Gastrocnemius medialis (tissue), 4 donors: ENCODE measurements around the gene TMEM165. TPM values are rescaled to one million over a fixed set of nuclear protein-coding genes. Genes with fewer than 3 reads are reported as not detected.
"Not testable (repeated sequence)": the region's sequence is repeated elsewhere in the genome, so short reads cannot be mapped to it uniquely, and the experiment has no call there.

Experiments
- ATAC-seq, 2 donors: fragments of 150-250 bp; one replicate each; pipeline ENCODE4 v1.9.1; 2016
- DNase-seq, 2 donors: peaks; one replicate each; pipeline ENCODE4 v3.0.0-alpha.2; 2019
- H3K27ac ChIP-seq, 4 donors: fragments of 200-600 bp; sonication (generic); 1 replicate in 1 of 4; 2 replicates in 3 of 4; pipeline ENCODE4 v1.5.1; 2016 to 2018; ENCODE audit warnings: mild to moderate bottlenecking in 2 of 4, moderate library complexity in 1 of 4
- H3K27me3 ChIP-seq, 3 donors: fragments of 200-600 bp; sonication (generic) in 2 of 3; 1 replicate in 1 of 3; 2 replicates in 2 of 3; pipeline versions ENCODE4 v1.5.1 to v1.6.0; 2016 to 2019; ENCODE audit warnings: mild to moderate bottlenecking in 1 of 3, moderate library complexity in 1 of 3
- H3K36me3 ChIP-seq, 2 donors: fragments of 200-600 bp; sonication (generic) in 1 of 2; one replicate each; pipeline ENCODE4 v1.5.1; 2017 to 2018
- H3K4me1 ChIP-seq, 2 donors: fragments of 200-600 bp; sonication (generic) in 1 of 2; one replicate each; pipeline ENCODE4 v1.5.1; 2016 to 2017; ENCODE audit warnings: mild to moderate bottlenecking in 2 of 2
- H3K4me3 ChIP-seq, 4 donors: fragments of 200-600 bp; sonication (generic) in 3 of 4; 1 replicate in 1 of 4; 2 replicates in 3 of 4; pipeline ENCODE4 v1.5.1; 2016 to 2019; ENCODE audit warnings: mild to moderate bottlenecking in 2 of 4
- H3K9me3 ChIP-seq, 3 donors: fragments of 200-600 bp; sonication (generic) in 2 of 3; 1 replicate in 1 of 3; 2 replicates in 2 of 3; pipeline ENCODE4 v1.5.1; 2016 to 2019
- POLR2A ChIP-seq, 2 donors: fragments of 450-650 bp; IDR thresholded peaks; one replicate each; pipeline ENCODE4 v1.6.1; 2017; ENCODE audit warnings: antibody characterized with exemption in 2 of 2, mild to moderate bottlenecking in 2 of 2, moderate library complexity in 2 of 2
- in situ Hi-C, 4 donors: fragments of 200-750 bp; cut with MboI; loops; one replicate each; pipeline versions ENCODE4 v1.15.0 to v1.8.0; 2017; ENCODE audit warnings: low sequenced_read_pairs in 4 of 4
- intact Hi-C: fragments of 100-400 bp; cut with DNase I; formaldehyde crosslinking; loops from one replicate; pipeline ENCODE4 v1.15.1; 2023; ENCODE audit warnings: low total_unique reads
- total RNA-seq, 4 donors: library from RNA; depleted of rRNA; stranded (reverse); fragments of >200 nt; gene quantifications; one replicate each; pipeline versions ENCODE4 v1.1.0 to v1.2.3, GENCODE V29; 2016
- TF ChIP-seq, protein P1 (sequence below), 5 experiments: fragments of 450-650 bp in 3 of 5; fragments of 200-600 bp in 2 of 5; sonication (generic) in 2 of 5; IDR thresholded peaks in 4 of 5; conservative IDR thresholded peaks in 1 of 5; 1 replicate in 4 of 5; 2 replicates in 1 of 5; pipeline ENCODE4 v1.5.1; 2016 to 2019; ENCODE audit warnings: antibody characterized with exemption in 5 of 5, mild to moderate bottlenecking in 3 of 5, moderate library complexity in 3 of 5

Gene TMEM165
- total RNA-seq, 4 donors from 2014 or later: 23.5 to 80.3 (median 48.9) TPM

DNA sequence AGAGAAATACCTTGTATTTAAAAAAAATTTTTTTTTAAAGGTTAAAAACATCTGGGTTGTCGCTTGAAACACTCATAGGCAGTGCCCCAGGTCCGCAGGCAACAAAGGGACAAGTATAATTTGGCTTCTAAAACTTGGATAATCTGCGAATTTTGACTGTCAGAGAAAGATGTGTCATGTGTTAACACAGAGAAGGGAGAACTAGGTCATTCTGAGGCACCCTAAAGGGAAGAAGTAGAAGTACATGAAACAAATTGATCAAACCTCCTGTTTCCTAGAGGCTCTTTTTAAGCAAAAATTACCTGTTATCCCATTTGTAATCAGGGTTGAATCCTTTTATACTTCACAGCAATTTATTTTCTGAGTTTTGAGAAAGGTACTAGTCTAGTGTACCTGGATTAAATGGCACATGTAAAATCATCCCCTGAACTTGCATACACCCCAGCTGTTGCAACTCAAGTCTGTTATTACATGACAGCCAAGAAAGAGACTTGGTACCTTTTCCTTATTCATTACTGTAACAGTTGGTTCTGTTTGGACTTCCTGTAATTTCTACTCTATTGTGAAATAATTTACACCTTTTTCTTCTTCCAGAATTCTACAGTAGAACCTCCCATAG is 48.0 kb upstream of the TMEM165 start:
- Histone ChIP-seq H3K4me3 (peak overlapping the region in 1 of 4 donors; percentile 99), H3K27ac (peak overlapping the region; percentile 89 to 99 (median 95)), H3K4me1 (peaks cover 0 to 20% of the 10 kb centered on the region in 2 donors), H3K27me3 (no peaks in the 10 kb centered on the region), H3K9me3 (no peaks in the 10 kb centered on the region), H3K36me3 (no peaks in the 10 kb centered on the region)
- TF ChIP-seq, protein P1, sequence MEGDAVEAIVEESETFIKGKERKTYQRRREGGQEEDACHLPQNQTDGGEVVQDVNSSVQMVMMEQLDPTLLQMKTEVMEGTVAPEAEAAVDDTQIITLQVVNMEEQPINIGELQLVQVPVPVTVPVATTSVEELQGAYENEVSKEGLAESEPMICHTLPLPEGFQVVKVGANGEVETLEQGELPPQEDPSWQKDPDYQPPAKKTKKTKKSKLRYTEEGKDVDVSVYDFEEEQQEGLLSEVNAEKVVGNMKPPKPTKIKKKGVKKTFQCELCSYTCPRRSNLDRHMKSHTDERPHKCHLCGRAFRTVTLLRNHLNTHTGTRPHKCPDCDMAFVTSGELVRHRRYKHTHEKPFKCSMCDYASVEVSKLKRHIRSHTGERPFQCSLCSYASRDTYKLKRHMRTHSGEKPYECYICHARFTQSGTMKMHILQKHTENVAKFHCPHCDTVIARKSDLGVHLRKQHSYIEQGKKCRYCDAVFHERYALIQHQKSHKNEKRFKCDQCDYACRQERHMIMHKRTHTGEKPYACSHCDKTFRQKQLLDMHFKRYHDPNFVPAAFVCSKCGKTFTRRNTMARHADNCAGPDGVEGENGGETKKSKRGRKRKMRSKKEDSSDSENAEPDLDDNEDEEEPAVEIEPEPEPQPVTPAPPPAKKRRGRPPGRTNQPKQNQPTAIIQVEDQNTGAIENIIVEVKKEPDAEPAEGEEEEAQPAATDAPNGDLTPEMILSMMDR (IDR thresholded peaks at IDR 0.05 in 4 of 5, conservative IDR thresholded peaks at IDR 0.05 in 1 of 5): no peak
- no peak for TF ChIP-seq POLR2A (IDR thresholded peaks at IDR 0.05)
- in situ Hi-C loops (loop anchor here in 2 of 4 donors (10.0 to 25.0 kb wide), 3 partner anchors 47 to 515 kb away; partner anchors contain the start of genes EXOC1 (in 2 of the 2), CLOCK (in 1 of the 2) and TMEM165 (in 1 of the 2)), intact Hi-C loops (loop anchor here (5.0 kb wide), 2 partner anchors 80 to 505 kb away; partner anchors contain the start of gene EXOC1)
- ATAC-seq (no peak), DNase-seq (no peak)

DNA sequence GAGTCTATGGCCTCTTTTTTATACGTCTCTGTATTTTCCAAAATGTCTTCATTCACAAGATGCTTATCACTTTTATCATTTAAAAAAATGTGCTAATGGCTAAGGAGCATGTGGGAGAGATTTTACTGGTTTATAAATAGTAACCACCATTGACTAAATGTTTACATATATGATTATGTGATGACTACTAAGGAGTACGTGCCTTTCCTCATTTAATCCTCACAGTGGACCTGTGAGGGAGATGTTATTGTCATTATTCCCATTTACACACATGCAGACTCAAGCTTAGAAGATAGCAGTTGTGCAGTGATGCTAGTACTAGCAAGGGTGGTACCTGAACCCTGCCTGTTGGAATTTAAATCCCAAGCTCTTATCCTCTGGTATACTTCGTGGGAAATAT is 47.3 kb upstream of the TMEM165 start:
- Histone ChIP-seq H3K36me3 (no peaks in the 10 kb centered on the region), H3K27ac (no peak overlapping the region), H3K4me3 (no peak overlapping the region), H3K27me3 (no peaks in the 10 kb centered on the region), H3K4me1 (peaks cover 0 to 20% of the 10 kb centered on the region in 2 donors), H3K9me3 (no peaks in the 10 kb centered on the region)
- ATAC-seq (no peak), DNase-seq (no peak)
- in situ Hi-C loops (loop anchor here in 2 of 4 donors (10.0 to 25.0 kb wide), 3 partner anchors 46 to 514 kb away; partner anchors contain the start of genes EXOC1 (in 2 of the 2), CLOCK (in 1 of the 2) and TMEM165 (in 1 of the 2)), intact Hi-C loops (loop anchor here (5.0 kb wide), 2 partner anchors 79 to 504 kb away; partner anchors contain the start of gene EXOC1)
- no peak for TF ChIP-seq POLR2A (IDR thresholded peaks at IDR 0.05)

DNA sequence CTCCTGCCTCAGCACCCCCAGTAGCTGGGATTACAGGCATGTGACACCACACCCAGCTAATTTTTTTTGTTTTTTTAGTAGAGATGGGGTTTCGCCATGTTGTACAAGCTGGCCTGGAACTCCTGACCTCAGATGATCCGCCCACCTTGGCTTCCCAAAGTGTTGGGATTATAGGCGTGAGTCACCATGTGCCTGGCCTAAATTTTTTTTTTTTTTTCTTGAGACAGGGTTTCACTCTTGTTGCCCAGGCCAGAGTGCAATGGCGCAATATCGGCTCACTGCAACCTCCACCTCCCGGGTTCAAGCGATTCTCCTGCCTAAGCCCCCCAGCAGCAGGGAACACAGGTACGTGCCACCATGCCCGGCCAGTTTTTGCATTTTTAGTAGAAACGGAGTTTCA is 44.9 kb upstream of the TMEM165 start:
- H3K9me3 ChIP-seq, H3K27ac ChIP-seq, H3K36me3 ChIP-seq, ATAC-seq, intact Hi-C loops, H3K27me3 ChIP-seq, H3K4me3 ChIP-seq: not testable (repeated sequence)
- in situ Hi-C loops: loop anchor here in 1 of 4 donors (25.0 kb wide), 1 partner anchor 511 kb away; the partner anchor contains the start of gene EXOC1
- peak in 1 of 2 donors; percentile 35 for DNase-seq
- peaks cover 0 to 16% of the 10 kb centered on the region in 2 donors for H3K4me1 ChIP-seq

DNA sequence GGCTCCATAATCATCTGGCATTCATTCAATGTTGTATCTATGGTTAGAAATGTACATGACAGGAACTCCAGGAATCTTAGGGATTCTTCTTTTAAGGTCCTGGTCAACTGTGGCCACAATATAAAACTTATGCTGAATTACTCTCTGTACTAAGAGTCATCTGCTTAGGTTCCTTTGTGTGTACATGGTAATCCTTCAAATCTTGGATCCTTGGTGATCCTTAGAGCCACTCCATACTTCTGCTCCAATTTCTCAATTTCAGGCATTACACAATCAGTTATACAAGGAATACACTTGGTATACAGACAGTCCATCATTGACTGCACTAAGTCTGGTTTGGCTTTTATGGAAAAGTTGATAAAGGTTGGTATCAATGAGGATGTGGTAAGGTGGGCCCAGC is 43.9 kb upstream of the TMEM165 start:
- intact Hi-C loops: no loop called here
- DNase-seq (no peak), ATAC-seq (peak in 1 of 2 donors; percentile 26)
- no peaks in the 10 kb centered on the region for H3K36me3 ChIP-seq
- in situ Hi-C loops: loop anchor here in 1 of 4 donors (25.0 kb wide), 1 partner anchor 510 kb away; the partner anchor contains the start of gene EXOC1
- H3K9me3 ChIP-seq: no peaks in the 10 kb centered on the region
- TF ChIP-seq, protein P1 (IDR thresholded peaks at IDR 0.05 in 4 of 5, conservative IDR thresholded peaks at IDR 0.05 in 1 of 5): no peak
- no peak for TF ChIP-seq POLR2A (IDR thresholded peaks at IDR 0.05)
- no peak overlapping the region for H3K27ac ChIP-seq
- no peaks in the 10 kb centered on the region for H3K27me3 ChIP-seq
- H3K4me3 ChIP-seq: no peak overlapping the region
- peaks cover 0 to 14% of the 10 kb centered on the region in 2 donors for H3K4me1 ChIP-seq

DNA sequence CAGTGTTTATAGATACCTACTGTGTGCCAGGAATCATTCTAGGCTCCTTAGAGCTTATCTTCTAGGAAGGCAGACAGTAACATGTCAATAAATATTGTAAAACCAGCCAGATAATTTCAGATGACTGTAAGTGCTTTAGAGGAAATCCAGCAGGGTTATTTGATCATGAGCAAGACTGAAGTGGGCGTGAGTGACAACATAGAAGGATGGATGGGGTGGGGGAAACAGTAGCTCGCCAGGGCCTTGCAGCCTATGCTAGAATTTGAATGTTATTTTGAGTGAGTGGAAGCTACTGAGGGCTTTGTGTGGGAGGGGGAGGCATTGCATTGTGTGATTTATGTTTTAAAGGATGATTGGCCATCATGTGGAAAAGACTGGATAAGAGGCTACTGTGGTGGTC is 43.0 kb upstream of the TMEM165 start:
- no peaks in the 10 kb centered on the region for H3K9me3 ChIP-seq
- H3K36me3 ChIP-seq: no peaks in the 10 kb centered on the region
- H3K4me3 ChIP-seq: no peak overlapping the region
- no peak overlapping the region for H3K27ac ChIP-seq
- TF ChIP-seq POLR2A (IDR thresholded peaks at IDR 0.05): no peak
- TF ChIP-seq, protein P1 (IDR thresholded peaks at IDR 0.05 in 4 of 5, conservative IDR thresholded peaks at IDR 0.05 in 1 of 5): no peak
- peaks cover 0 to 6% of the 10 kb centered on the region in 2 donors for H3K4me1 ChIP-seq
- intact Hi-C loops: no loop called here
- no peak for DNase-seq
- in situ Hi-C loops: loop anchor here in 1 of 4 donors (25.0 kb wide), 1 partner anchor 510 kb away; the partner anchor contains the start of gene EXOC1
- H3K27me3 ChIP-seq: no peaks in the 10 kb centered on the region
- no peak for ATAC-seq

DNA sequence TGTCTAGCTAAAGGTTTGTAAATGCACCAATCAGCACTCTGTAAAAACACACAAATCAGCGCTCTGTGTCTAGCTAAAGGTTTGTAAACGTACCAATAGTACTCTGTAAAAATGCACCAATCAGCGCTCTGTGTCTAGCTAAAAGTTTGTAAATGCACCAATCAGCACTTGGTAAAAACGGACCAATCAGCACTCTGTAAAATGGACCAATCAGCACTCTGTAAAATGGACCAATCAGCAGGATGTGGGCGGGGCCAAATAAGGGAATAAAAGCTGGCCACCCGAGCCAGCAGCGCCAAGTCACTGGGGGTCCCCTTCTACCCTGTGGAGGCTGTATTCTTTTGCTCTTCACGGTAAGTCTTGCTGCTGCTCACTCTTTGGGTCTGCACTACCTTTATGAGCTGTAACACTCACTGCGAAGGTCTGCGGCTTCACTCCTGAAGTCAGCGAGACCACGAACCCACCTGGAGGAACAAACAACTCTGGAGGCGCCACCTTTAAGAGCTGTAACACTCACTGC is 42.5 kb upstream of the TMEM165 start:
- H3K4me1 ChIP-seq, H3K36me3 ChIP-seq, H3K27me3 ChIP-seq, intact Hi-C loops, ATAC-seq, H3K4me3 ChIP-seq, H3K27ac ChIP-seq, DNase-seq, H3K9me3 ChIP-seq: not testable (repeated sequence)
- in situ Hi-C loops: loop anchor here in 1 of 4 donors (25.0 kb wide), 1 partner anchor 509 kb away; the partner anchor contains the start of gene EXOC1
